Activated naive CD4-positive, alpha-beta T cell treated with anti-CD3 and anti-CD28 coated beads, Interleukin-2, amount 10 ng/mL, durations not matched to agents 7 days and 5 days (primary cell): ENCODE data around the gene SAT2.

Experiments used
- CTCF ChIA-PET: fragments of 350-600 bp; sonication (Branson Sonifier 250); formaldehyde crosslinking; loops from one replicate; lab custom pipeline; 2021; ENCODE audit warnings: antibody characterized with exemption; lab: Charles Lee
- DNase-seq: peaks from one replicate; pipeline ENCODE4 v3.0.0-alpha.2; 2020
- H3K27ac Mint-ChIP-seq: one replicate; pipeline ENCODE4 v1.8.0; 2021; ENCODE audit warnings: mild to moderate bottlenecking, moderate library complexity, mixed read lengths
- H3K27me3 Mint-ChIP-seq: one replicate; pipeline ENCODE4 v1.8.0; 2021; ENCODE audit warnings: mild to moderate bottlenecking, mixed read lengths
- H3K36me3 Mint-ChIP-seq: one replicate; pipeline ENCODE4 v1.8.0; 2021; ENCODE audit warnings: mixed read lengths
- H3K4me1 Mint-ChIP-seq: one replicate; pipeline ENCODE4 v1.8.0; 2021; ENCODE audit warnings: mixed read lengths
- H3K4me3 Mint-ChIP-seq: one replicate; pipeline ENCODE4 v1.8.0; 2021; ENCODE audit warnings: mild to moderate bottlenecking, moderate library complexity, mixed read lengths
- H3K9me3 Mint-ChIP-seq: one replicate; pipeline ENCODE4 v1.8.0; 2021; ENCODE audit warnings: mixed read lengths

SAT2 gene

GRCh38 chr17:7593296-7593695, 34.3 kb downstream of the SAT2 start:
- no peak overlapping the region for H3K4me3 Mint-ChIP-seq
- no peaks in the 10 kb centered on the region for H3K4me1 Mint-ChIP-seq
- no peaks in the 10 kb centered on the region for H3K27me3 Mint-ChIP-seq
- H3K27ac Mint-ChIP-seq: no peak overlapping the region
- no peaks in the 10 kb centered on the region for H3K9me3 Mint-ChIP-seq
- CTCF ChIA-PET: interaction anchor here (0.9 kb wide), 1 partner anchor 237 kb away, joined by 3 read pairs; no protein-coding TSS in a partner anchor
- no peak for DNase-seq
- peaks cover 55% of the 10 kb centered on the region for H3K36me3 Mint-ChIP-seq

- H3K27ac Mint-ChIP-seq: no peak overlapping the region
- no peaks in the 10 kb centered on the region for H3K27me3 Mint-ChIP-seq
- no peak for DNase-seq
- CTCF ChIA-PET: no interaction called here
- no peaks in the 10 kb centered on the region for H3K9me3 Mint-ChIP-seq
- H3K4me3 Mint-ChIP-seq: no peak overlapping the region
- peaks cover 2% of the 10 kb centered on the region for H3K4me1 Mint-ChIP-seq
- peaks cover 62% of the 10 kb centered on the region for H3K36me3 Mint-ChIP-seq
Observed at GRCh38 chr17:7592422-7593021, 35.1 kb downstream of the SAT2 start.

GRCh38 chr17:7591596-7591995, 36.0 kb downstream of the SAT2 start:
- H3K36me3 Mint-ChIP-seq: peaks cover 57% of the 10 kb centered on the region
- peaks cover 6% of the 10 kb centered on the region for H3K4me1 Mint-ChIP-seq
- H3K27ac Mint-ChIP-seq: no peak overlapping the region
- no peaks in the 10 kb centered on the region for H3K27me3 Mint-ChIP-seq
- CTCF ChIA-PET: no interaction called here
- no peak overlapping the region for H3K4me3 Mint-ChIP-seq
- DNase-seq: no peak
- H3K9me3 Mint-ChIP-seq: no peaks in the 10 kb centered on the region

GRCh38 chr17:7590743-7591142, 36.9 kb downstream of the SAT2 start:
- Mint-ChIP-seq H3K36me3 (peaks cover 53% of the 10 kb centered on the region), H3K27me3 (no peaks in the 10 kb centered on the region), H3K4me1 (peaks cover 8% of the 10 kb centered on the region), H3K27ac (peak overlapping the region; percentile 74), H3K9me3 (no peaks in the 10 kb centered on the region), H3K4me3 (no peak overlapping the region)
- DNase-seq: no peak
- CTCF ChIA-PET: interaction anchor here (1.1 to 2.6 kb wide), 6 partner anchors 10 to 235 kb away, joined by 3 to 22 read pairs (median 10); partner anchors contain the start of genes FXR2 and TMEM95

- Mint-ChIP-seq H3K4me1 (peaks cover 15% of the 10 kb centered on the region), H3K27me3 (no peaks in the 10 kb centered on the region), H3K36me3 (peaks cover 48% of the 10 kb centered on the region), H3K9me3 (no peaks in the 10 kb centered on the region), H3K4me3 (no peak within 1 kb of the TSS), H3K27ac (peak within 1 kb of the TSS; percentile 74)
- CTCF ChIA-PET: interaction anchor here (1.0 to 2.6 kb wide), 17 partner anchors 10 to 545 kb away, joined by 3 to 22 read pairs (median 4); partner anchors contain the start of genes FXR2 and TMEM95
- DNase-seq: no peak
Observed at GRCh38 chr17:7589891-7590691, 37.5 kb downstream of the SAT2 start, which contains the start of gene SOX15. Gene SOX15 (minus strand): TSS chr17:7590094. CDS start chr17:7589676, 418 bp downstream.

- Mint-ChIP-seq H3K27ac (no peak overlapping the region), H3K27me3 (no peaks in the 10 kb centered on the region), H3K36me3 (peaks cover 47% of the 10 kb centered on the region), H3K4me3 (no peak overlapping the region), H3K9me3 (no peaks in the 10 kb centered on the region), H3K4me1 (peaks cover 22% of the 10 kb centered on the region)
- peak; percentile 80 for DNase-seq
- CTCF ChIA-PET: interaction anchor here (0.9 to 2.6 kb wide), 17 partner anchors 9 to 544 kb away, joined by 3 to 22 read pairs (median 4); partner anchors contain the start of genes FXR2 and TMEM95
Observed at GRCh38 chr17:7589204-7589868, 38.3 kb downstream of the SAT2 start.

- H3K4me3 Mint-ChIP-seq: no peak overlapping the region
- CTCF ChIA-PET: interaction anchor here (0.9 to 2.6 kb wide), 13 partner anchors 8 to 233 kb away, joined by 3 to 22 read pairs (median 4); partner anchors contain the start of gene TMEM95
- no peaks in the 10 kb centered on the region for H3K9me3 Mint-ChIP-seq
- no peaks in the 10 kb centered on the region for H3K27me3 Mint-ChIP-seq
- DNase-seq: no peak
- H3K36me3 Mint-ChIP-seq: peaks cover 42% of the 10 kb centered on the region
- H3K4me1 Mint-ChIP-seq: peaks cover 23% of the 10 kb centered on the region
- H3K27ac Mint-ChIP-seq: no peak overlapping the region
Observed at GRCh38 chr17:7588553-7589203, 38.9 kb downstream of the SAT2 start.

GRCh38 chr17:7587420-7588151, 40.0 kb downstream of the SAT2 start:
- Mint-ChIP-seq H3K4me1 (peaks cover 31% of the 10 kb centered on the region), H3K27ac (peak overlapping the region; percentile 67), H3K36me3 (peaks cover 39% of the 10 kb centered on the region), H3K27me3 (no peaks in the 10 kb centered on the region), H3K4me3 (no peak overlapping the region), H3K9me3 (no peaks in the 10 kb centered on the region)
- CTCF ChIA-PET: interaction anchor here (0.9 to 2.4 kb wide), 2 partner anchors 13 to 27 kb away, joined by 4 to 10 read pairs; partner anchors contain the start of gene SENP3
- DNase-seq: no peak

GRCh38 chr17:7586673-7587419, 40.8 kb downstream of the SAT2 start:
- no peak overlapping the region for H3K4me3 Mint-ChIP-seq
- peaks cover 38% of the 10 kb centered on the region for H3K4me1 Mint-ChIP-seq
- no peaks in the 10 kb centered on the region for H3K9me3 Mint-ChIP-seq
- CTCF ChIA-PET: interaction anchor here (0.9 to 2.4 kb wide), 4 partner anchors 9 to 101 kb away, joined by 4 to 13 read pairs (median 9); partner anchors contain the start of genes SENP3, TP53 and WRAP53
- no peak for DNase-seq
- peaks cover 38% of the 10 kb centered on the region for H3K36me3 Mint-ChIP-seq
- H3K27ac Mint-ChIP-seq: peak overlapping the region; percentile 67
- H3K27me3 Mint-ChIP-seq: no peaks in the 10 kb centered on the region

GRCh38 chr17:7583253-7584109, 44.1 kb downstream of the SAT2 start, which contains the start of gene MPDU1:
Gene MPDU1 (plus strand): TSS chr17:7583852. CDS start chr17:7583863, 11 bp downstream.
- CTCF ChIA-PET: interaction anchor here (0.8 to 1.8 kb wide), 6 partner anchors 11 to 147 kb away, joined by 3 to 10 read pairs (median 4); partner anchors contain the start of genes FXR2, SENP3 and WRAP53
- peak; percentile 96 for DNase-seq
- Mint-ChIP-seq H3K9me3 (no peaks in the 10 kb centered on the region), H3K36me3 (peaks cover 46% of the 10 kb centered on the region), H3K27me3 (no peaks in the 10 kb centered on the region), H3K4me3 (peak within 1 kb of the TSS; percentile 94), H3K4me1 (peaks cover 71% of the 10 kb centered on the region), H3K27ac (peak within 1 kb of the TSS; percentile 99)

GRCh38 chr17:7582396-7583252, 45.0 kb downstream of the SAT2 start:
- Mint-ChIP-seq H3K4me1 (peaks cover 78% of the 10 kb centered on the region), H3K4me3 (peak overlapping the region; percentile 94), H3K27me3 (no peaks in the 10 kb centered on the region), H3K9me3 (no peaks in the 10 kb centered on the region), H3K36me3 (peaks cover 48% of the 10 kb centered on the region), H3K27ac (peak overlapping the region; percentile 99)
- CTCF ChIA-PET: interaction anchor here (1.3 kb wide), 1 partner anchor 146 kb away, joined by 4 read pairs; no protein-coding TSS in a partner anchor
- DNase-seq: no peak
